Immature natural killer cell (primary cell): ENCODE measurements around the gene KDM4B. TPM values are rescaled to one million over a fixed set of nuclear protein-coding genes. Genes with fewer than 3 reads are reported as not detected.
A peak's percentile ranks its signal among the peaks of the same experiment; 100 is the strongest.

Source experiments
- DNase-seq, 3 donors: peaks; one replicate each; pipeline ENCODE4 v3.0.0; 2022; ENCODE audit warnings: mixed read lengths in 1 of 3
- H3K27ac Mint-ChIP-seq, 6 donors: one replicate each; pipeline ENCODE4 v1.8.0; 2020; ENCODE audit warnings: mixed read lengths in 6 of 6, mild to moderate bottlenecking in 5 of 6, inconsistent platforms in 4 of 6, moderate library complexity in 3 of 6
- H3K27me3 Mint-ChIP-seq, 3 donors: one replicate each; pipeline ENCODE4 v1.8.0; 2020 to 2021; ENCODE audit warnings: low read depth in 3 of 3, mild to moderate bottlenecking in 3 of 3, mixed read lengths in 3 of 3, moderate library complexity in 3 of 3, inconsistent platforms in 1 of 3
- H3K36me3 Mint-ChIP-seq, 3 donors: one replicate each; pipeline ENCODE4 v1.8.0; 2020; ENCODE audit warnings: mixed read lengths in 3 of 3, inconsistent platforms in 2 of 3, mild to moderate bottlenecking in 2 of 3
- H3K4me1 Mint-ChIP-seq, 2 donors: one replicate each; pipeline ENCODE4 v1.8.0; 2020; ENCODE audit warnings: inconsistent platforms in 2 of 2, mild to moderate bottlenecking in 2 of 2, mixed read lengths in 2 of 2, moderate library complexity in 1 of 2
- H3K4me3 Mint-ChIP-seq, 5 donors: one replicate each; pipeline ENCODE4 v1.8.0; 2020; ENCODE audit warnings: mild to moderate bottlenecking in 5 of 5, mixed read lengths in 5 of 5, inconsistent platforms in 3 of 5, moderate library complexity in 3 of 5
- H3K9me3 Mint-ChIP-seq, 6 donors: one replicate each; pipeline ENCODE4 v1.8.0; 2020; ENCODE audit warnings: mild to moderate bottlenecking in 6 of 6, mixed read lengths in 6 of 6, inconsistent platforms in 4 of 6, moderate library complexity in 3 of 6
- polyA plus RNA-seq, 3 donors: library from polyadenylated mRNA; unstranded; fragments of 300-500 nt; fragmentation: Illumina TruSeq; gene quantifications; one replicate each; pipeline ENCODE4 v1.2.3, GENCODE V29; 2021

Gene KDM4B
- polyA plus RNA-seq, 3 donors from 2014 or later, result 4.3 to 22.4 (median 6.7) TPM

DNA sequence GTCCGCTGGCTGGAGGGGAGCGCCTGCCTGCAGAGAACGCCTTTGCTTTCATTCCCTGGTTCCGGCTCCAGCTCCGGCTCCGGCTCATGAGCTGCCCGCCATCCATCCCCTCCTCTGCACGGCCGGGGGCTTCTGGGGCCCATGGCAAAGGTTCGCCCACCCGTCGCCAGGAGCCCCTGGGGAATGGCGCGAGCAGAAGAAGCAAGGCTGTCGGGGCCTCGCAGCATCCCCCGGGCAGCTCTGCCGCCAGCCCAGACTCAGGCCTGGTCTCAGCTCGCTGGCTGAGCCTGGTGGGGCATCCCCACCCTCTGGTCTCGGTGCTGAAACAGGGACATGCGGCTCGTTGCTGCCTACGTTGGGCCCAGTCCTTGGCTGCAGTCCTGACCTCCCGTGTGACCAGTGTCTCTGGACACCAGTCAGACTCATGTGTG lies 96.8 kb downstream of the KDM4B start:
- peaks cover 12 to 28% (median 22%) of the 10 kb centered on the region in 3 donors for H3K36me3 Mint-ChIP-seq
- no peak overlapping the region for H3K27ac Mint-ChIP-seq
- H3K27me3 Mint-ChIP-seq, result peaks cover 2 to 4% (median 3%) of the 10 kb centered on the region in 3 donors
- DNase-seq, result no peak
- H3K9me3 Mint-ChIP-seq, result peaks cover 2 to 6% (median 4%) of the 10 kb centered on the region in 6 donors
- H3K4me3 Mint-ChIP-seq, result no peak overlapping the region
- H3K4me1 Mint-ChIP-seq, result peaks cover 7 to 8% of the 10 kb centered on the region in 2 donors

DNA sequence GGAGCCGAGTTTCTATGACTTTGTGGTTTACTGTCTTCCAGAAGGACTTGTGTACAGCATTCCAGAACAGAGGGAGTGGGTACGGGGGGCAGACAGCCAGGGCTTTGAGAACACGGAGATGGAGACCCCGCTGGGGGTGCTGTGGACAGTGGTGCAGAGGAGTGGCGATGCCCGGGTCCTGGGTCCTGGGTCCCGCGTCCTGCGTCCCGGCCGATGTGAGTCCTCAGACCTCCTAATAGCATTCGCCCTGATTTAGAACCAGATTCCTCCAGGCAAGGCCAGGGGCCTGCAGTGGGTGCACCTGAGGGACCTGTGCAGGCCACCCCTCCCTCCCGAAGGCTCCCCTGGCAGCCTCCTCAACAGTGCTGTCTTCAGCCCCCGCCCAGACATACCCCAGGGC lies 97.9 kb downstream of the KDM4B start:
- Mint-ChIP-seq H3K4me1 (peaks cover 15 to 18% of the 10 kb centered on the region in 2 donors), H3K4me3 (no peak overlapping the region), H3K9me3 (peaks cover 2 to 6% (median 4%) of the 10 kb centered on the region in 6 donors), H3K36me3 (peaks cover 12 to 21% (median 19%) of the 10 kb centered on the region in 3 donors), H3K27ac (no peak overlapping the region), H3K27me3 (peaks cover 2 to 5% (median 3%) of the 10 kb centered on the region in 3 donors)
- no peak for DNase-seq

GRCh38 chr19:5067678-5068077 lies 98.8 kb downstream of the KDM4B start:
- Mint-ChIP-seq H3K9me3 (peaks cover 0 to 6% (median 4%) of the 10 kb centered on the region in 6 donors), H3K36me3 (peaks cover 6 to 12% (median 11%) of the 10 kb centered on the region in 3 donors), H3K4me1 (peaks cover 19 to 25% of the 10 kb centered on the region in 2 donors), H3K27me3 (peaks cover 2 to 5% (median 3%) of the 10 kb centered on the region in 3 donors), H3K27ac (no peak overlapping the region), H3K4me3 (no peak overlapping the region)
- DNase-seq, result no peak

GRCh38 chr19:5068233-5069072 lies 99.5 kb downstream of the KDM4B start:
- Mint-ChIP-seq H3K4me3 (no peak overlapping the region), H3K27me3 (peaks cover 2 to 5% (median 3%) of the 10 kb centered on the region in 3 donors), H3K9me3 (no peaks in the 10 kb centered on the region), H3K36me3 (peaks cover 0 to 6% (median 5%) of the 10 kb centered on the region in 3 donors), H3K4me1 (peaks cover 23 to 31% of the 10 kb centered on the region in 2 donors), H3K27ac (no peak overlapping the region)
- no peak for DNase-seq

GRCh38 chr19:5070331-5070730 lies 101.4 kb downstream of the KDM4B start:
- Mint-ChIP-seq H3K27me3 (peaks cover 3 to 9% (median 6%) of the 10 kb centered on the region in 3 donors), H3K4me1 (peaks cover 41 to 49% of the 10 kb centered on the region in 2 donors), H3K4me3 (peak overlapping the region in 3 of 5 donors; percentile 40 to 78 (median 72)), H3K27ac (peak overlapping the region in 1 of 6 donors; percentile 64), H3K9me3 (no peaks in the 10 kb centered on the region), H3K36me3 (peaks cover 0 to 3% (median 0%) of the 10 kb centered on the region in 3 donors)
- no peak for DNase-seq

- H3K4me1 Mint-ChIP-seq, result peaks cover 47 to 55% of the 10 kb centered on the region in 2 donors
- H3K9me3 Mint-ChIP-seq, result no peaks in the 10 kb centered on the region
- peak overlapping the region in 4 of 6 donors; percentile 57 to 84 (median 70) for H3K27ac Mint-ChIP-seq
Measured at GRCh38 chr19:5070930-5071329, 102.0 kb downstream of the KDM4B start.

DNA sequence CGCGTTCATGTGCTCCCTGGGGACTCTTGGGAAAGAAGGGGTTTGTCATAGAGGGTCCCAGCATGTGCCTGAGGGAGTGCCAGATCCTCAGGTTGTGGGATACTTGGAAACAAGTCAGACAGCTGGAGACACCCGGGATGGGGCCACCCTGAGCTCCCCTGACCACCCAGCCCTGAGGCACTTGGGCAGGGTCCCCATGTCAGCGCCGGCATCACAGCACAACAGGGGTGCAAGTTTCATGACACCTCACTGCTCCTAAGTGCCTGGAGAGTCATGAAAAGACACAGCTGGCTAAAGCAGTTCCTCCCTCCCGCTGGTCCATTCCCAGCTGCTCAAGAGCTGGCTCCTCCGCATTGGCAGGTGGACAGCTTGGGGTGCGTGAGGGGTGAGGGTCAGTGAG lies 102.7 kb downstream of the KDM4B start:
- Mint-ChIP-seq H3K4me3 (peak overlapping the region; percentile 63 to 84 (median 77)), H3K27me3 (peaks cover 5 to 9% (median 6%) of the 10 kb centered on the region in 3 donors), H3K9me3 (no peaks in the 10 kb centered on the region), H3K4me1 (peaks cover 49 to 58% of the 10 kb centered on the region in 2 donors), H3K27ac (peak overlapping the region in 1 of 6 donors; percentile 79), H3K36me3 (peaks cover 0 to 3% (median 0%) of the 10 kb centered on the region in 3 donors)
- no peak for DNase-seq

More at GRCh38 chr19:5070930-5071329, 102.0 kb downstream of the KDM4B start:
- peaks cover 5 to 9% (median 6%) of the 10 kb centered on the region in 3 donors for H3K27me3 Mint-ChIP-seq
- H3K36me3 Mint-ChIP-seq, result peaks cover 0 to 3% (median 0%) of the 10 kb centered on the region in 3 donors
- H3K4me3 Mint-ChIP-seq, result peak overlapping the region; percentile 63 to 84 (median 77)
- DNase-seq, result peak; percentile 19 to 38 (median 34)

DNA sequence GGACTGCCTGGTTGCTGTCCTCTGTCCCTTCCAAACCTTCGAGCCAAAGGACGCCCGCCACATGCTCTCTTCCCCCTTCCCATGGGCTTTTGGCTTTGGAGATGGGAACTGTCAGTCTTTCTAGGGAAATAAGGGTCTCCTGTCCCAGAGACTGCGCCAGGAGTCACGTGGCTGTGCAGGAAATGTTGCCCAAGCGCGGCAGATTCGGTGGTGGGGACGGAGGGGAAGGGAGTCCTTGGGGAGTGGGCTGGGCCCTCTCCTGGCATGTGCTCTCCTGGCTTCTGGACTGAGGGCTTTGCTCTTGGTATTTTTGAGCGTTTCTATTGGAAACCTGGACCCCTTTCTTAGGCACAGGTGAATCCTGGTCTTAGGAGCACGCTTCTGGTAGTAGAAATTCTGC lies 103.2 kb downstream of the KDM4B start:
- Mint-ChIP-seq H3K4me1 (peaks cover 55 to 63% of the 10 kb centered on the region in 2 donors), H3K9me3 (no peaks in the 10 kb centered on the region), H3K27me3 (peaks cover 5 to 8% (median 6%) of the 10 kb centered on the region in 3 donors), H3K36me3 (peaks cover 0 to 3% (median 0%) of the 10 kb centered on the region in 3 donors), H3K4me3 (peak overlapping the region in 1 of 5 donors; percentile 21), H3K27ac (peak overlapping the region in 1 of 6 donors; percentile 28)
- DNase-seq, result no peak

DNA sequence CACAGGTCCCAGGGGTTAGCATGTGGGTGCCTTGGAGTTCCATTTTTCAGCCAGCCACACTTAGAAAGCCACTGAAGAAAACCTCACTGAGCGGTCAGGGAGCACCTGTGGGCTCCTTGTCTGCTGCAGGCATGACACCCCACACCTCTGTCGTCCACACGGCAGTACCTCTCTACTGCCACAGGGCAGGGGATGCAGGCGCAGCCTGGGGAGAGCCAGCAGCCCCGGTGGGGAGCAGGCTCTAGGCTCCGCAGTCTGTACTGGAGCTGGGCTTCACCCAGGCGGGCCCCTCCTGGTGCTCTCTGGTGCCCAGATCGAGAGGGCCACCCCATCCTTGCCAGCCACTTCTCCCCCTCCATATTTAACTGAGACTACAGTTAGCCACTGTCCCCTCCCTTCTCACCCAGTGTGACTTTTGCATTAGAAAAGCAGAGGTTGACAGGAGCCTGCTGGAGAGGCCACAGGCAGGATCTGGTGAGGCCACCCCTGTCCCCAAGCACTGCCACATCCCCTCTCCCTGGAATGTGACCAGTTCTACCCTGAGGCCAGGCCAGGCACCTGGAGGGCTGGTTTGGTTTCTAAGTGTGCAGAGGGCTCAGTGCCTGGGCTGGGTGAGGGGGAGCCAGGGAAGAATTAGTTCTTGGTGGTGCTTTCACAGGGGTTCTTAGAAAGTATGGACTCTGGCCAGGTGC lies 104.4 kb downstream of the KDM4B start:
- Mint-ChIP-seq H3K4me1 (peaks cover 67 to 75% of the 10 kb centered on the region in 2 donors), H3K4me3 (peak overlapping the region; percentile 75 to 90 (median 84)), H3K27ac (peak overlapping the region in 5 of 6 donors; percentile 68 to 92 (median 74)), H3K27me3 (peaks cover 5 to 10% (median 7%) of the 10 kb centered on the region in 3 donors), H3K36me3 (peaks cover 0 to 3% (median 0%) of the 10 kb centered on the region in 3 donors), H3K9me3 (no peaks in the 10 kb centered on the region)
- DNase-seq, result no peak

GRCh38 chr19:5074407-5074806 lies 105.5 kb downstream of the KDM4B start:
- Mint-ChIP-seq H3K9me3 (no peaks in the 10 kb centered on the region), H3K4me3 (peak overlapping the region; percentile 75 to 90 (median 84)), H3K27ac (peak overlapping the region; percentile 68 to 92 (median 84)), H3K36me3 (peaks cover 0 to 5% (median 3%) of the 10 kb centered on the region in 3 donors), H3K27me3 (peaks cover 5 to 10% (median 8%) of the 10 kb centered on the region in 3 donors), H3K4me1 (peaks cover 69 to 78% of the 10 kb centered on the region in 2 donors)
- DNase-seq, result no peak

DNA sequence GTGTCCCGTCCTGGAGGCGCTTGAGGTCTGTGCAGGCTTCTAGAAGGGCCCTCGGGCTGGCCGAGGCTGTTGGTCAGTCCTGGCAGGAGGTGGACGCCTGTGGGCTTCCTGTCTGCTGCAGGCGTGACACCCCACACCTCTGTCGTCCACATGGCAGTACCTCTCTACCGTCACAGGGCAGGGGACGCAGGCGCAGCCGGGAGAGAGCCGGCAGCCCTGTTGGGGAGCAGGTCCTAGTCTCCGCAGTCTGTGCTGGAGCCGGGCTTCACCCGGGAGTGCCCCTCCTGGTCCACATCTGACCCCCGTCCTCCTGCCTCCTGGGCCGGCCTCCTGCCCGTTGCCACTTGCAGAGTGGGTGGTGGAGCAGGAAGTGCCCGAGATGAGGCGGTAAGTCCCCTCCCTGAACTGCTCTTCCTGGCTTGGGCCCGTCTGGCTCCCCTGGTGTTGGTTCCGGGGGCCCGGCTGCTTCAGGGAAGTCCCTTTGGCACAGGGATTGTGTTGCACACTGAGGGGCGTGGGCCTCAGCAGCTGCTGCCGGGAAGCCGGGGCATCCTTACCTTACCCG lies 106.0 kb downstream of the KDM4B start:
- DNase-seq, result peak; percentile 36 to 44 (median 42)
- peak overlapping the region; percentile 81 to 93 (median 92) for H3K27ac Mint-ChIP-seq
- H3K4me3 Mint-ChIP-seq, result peak overlapping the region; percentile 78 to 90 (median 84)
- H3K36me3 Mint-ChIP-seq, result peaks cover under 1 to 7% (median 4%) of the 10 kb centered on the region in 3 donors
- no peaks in the 10 kb centered on the region for H3K9me3 Mint-ChIP-seq
- peaks cover 5 to 9% (median 8%) of the 10 kb centered on the region in 3 donors for H3K27me3 Mint-ChIP-seq
- H3K4me1 Mint-ChIP-seq, result peaks cover 69 to 78% of the 10 kb centered on the region in 2 donors

- H3K27ac Mint-ChIP-seq, result peak overlapping the region; percentile 81 to 93 (median 92)
- H3K27me3 Mint-ChIP-seq, result peaks cover 4 to 8% (median 8%) of the 10 kb centered on the region in 3 donors
- H3K4me1 Mint-ChIP-seq, result peaks cover 67 to 71% of the 10 kb centered on the region in 2 donors
- no peaks in the 10 kb centered on the region for H3K9me3 Mint-ChIP-seq
- DNase-seq, result peak; percentile 71 to 81 (median 76)
- H3K36me3 Mint-ChIP-seq, result peaks cover 5 to 14% (median 7%) of the 10 kb centered on the region in 3 donors
- peak overlapping the region; percentile 78 to 90 (median 84) for H3K4me3 Mint-ChIP-seq
Measured at GRCh38 chr19:5075597-5075996, 106.7 kb downstream of the KDM4B start.
